Daoy (cell line): Measurements from ENCODE around the gene MCAT. TPM values are rescaled to one million over a fixed set of nuclear protein-coding genes. Genes with fewer than 3 reads are reported as not detected.

Experiments
- DNase-seq: peaks from one replicate; pipeline ENCODE4 v3.0.0-alpha.2; 2015; ENCODE audit warnings: low read depth
- total RNA-seq: library from RNA; depleted of rRNA; stranded (reverse); fragments of >200 nt; shearing (Covaris generic); gene quantifications from 2 replicates; pipeline ENCODE4 v1.2.3, GENCODE V29; 2014; rRNA removed

The MCAT gene
- total RNA-seq, 1 experiment from 2014 or later = 20.2 TPM

- peak; percentile 86 for DNase-seq
Measured at GRCh38 chr22:43090130-43090789, 52.9 kb downstream of the MCAT start.

GRCh38 chr22:43088984-43089717, 54.0 kb downstream of the MCAT start, which contains the start of gene TTLL1:
Gene TTLL1, minus strand, starts transcription at chr22:43089391. Its CDS starts 13,805 bp downstream, at chr22:43075586.
- DNase-seq = peak; percentile 94

DNA sequence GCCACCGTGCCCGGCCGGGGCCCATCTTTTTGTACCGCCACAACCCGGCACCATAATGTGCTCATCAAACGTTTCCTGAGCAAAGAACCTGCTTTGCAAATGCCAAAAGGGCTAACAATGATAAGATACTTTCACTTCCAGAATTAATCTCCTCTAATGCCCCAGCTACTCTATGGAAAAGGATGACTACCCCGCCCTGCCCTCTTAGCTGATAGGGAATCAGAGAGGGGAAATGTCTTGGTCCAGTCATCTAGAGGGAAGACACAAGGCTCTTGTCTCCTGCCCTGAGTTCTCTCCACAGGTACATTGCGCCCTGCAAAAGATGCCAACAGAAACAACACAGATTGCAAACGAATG, 54.6 kb downstream of the MCAT start:
- DNase-seq = peak; percentile 23

DNA sequence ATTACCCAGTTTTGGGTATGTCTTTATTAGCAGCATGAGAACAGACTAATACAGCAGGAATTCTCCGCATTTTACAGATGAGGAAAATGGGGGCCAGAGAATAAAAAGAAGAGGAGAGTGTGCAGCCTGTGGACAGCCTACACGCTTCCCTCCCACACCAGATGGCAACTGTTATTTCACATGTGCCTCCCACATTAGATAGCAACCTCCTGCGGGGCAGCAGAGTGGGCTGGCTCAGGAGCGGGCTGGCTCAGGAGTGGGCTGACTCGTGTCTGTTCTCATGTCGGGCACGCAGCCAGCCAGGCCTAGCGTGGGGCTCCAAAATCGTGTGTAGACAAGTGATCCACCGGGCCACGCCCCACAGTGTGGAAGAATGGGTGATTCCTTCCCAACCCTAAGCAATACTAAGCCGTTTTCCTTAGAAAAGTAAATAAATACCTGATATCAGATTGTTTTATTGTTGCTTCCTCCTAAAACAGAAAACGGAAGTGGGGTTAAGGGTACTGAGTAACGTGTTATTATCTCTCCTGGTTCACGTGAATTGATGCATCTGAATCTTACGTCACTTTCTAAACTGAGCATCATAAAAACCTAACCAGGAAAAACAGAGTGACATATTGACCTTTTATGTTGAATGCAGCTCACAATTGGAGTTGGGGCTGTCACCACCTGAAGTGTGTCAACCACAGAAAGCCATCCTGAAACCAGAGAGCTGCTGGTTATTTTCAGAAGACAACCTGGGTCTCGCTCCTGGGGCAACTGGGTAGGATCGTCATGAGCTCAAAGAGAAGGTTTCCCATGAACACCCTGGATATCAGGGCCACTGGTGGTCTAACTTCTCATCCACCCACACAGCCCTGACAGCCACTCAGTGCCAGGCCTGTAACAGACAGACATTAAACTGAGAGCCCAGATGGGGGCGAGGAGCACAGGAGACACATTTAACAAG, 57.3 kb downstream of the MCAT start:
- no peak for DNase-seq

Other genes starting within 250 kb of the MCAT start
- 42.4 and 47.0 TPM in 2 replicates for gene PACSIN2, start 128.2 kb downstream of the MCAT start, total RNA-seq
- 9.6 and 15.1 TPM in 2 replicates for gene TTLL1, start 54.0 kb downstream of the MCAT start, total RNA-seq
- gene BIK, start 32.6 kb downstream of the MCAT start, total RNA-seq = 11.5 and 14.4 TPM in 2 replicates
- gene TSPO, start 8.2 kb upstream of the MCAT start, total RNA-seq = 178 and 230 TPM in 2 replicates
- gene TTLL12, start 43.7 kb upstream of the MCAT start, total RNA-seq = 49.1 and 61.1 TPM in 2 replicates
- 0.21 and 1.4 TPM in 2 replicates for gene SCUBE1, start 200.0 kb upstream of the MCAT start, total RNA-seq